IMR-90 (cell line): Measurements from ENCODE around the gene ETFRF1. TPM values are rescaled to one million over a fixed set of nuclear protein-coding genes. Genes with fewer than 3 reads are reported as not detected.

Experiments
- ATAC-seq: fragments of 200-7000 bp; cut with Tn5 transposase; 2 replicates; pipeline ENCODE4 v1.9.1; 2020; ENCODE audit warnings: low read depth, mild to moderate bottlenecking, moderate library complexity
- BruUV-seq: library from RNA; stranded (reverse); fragments of 400-500 nt; replicated peaks from 2 replicates; lab custom pipeline; 2021; lab: Mats Ljungman, UMichigan
- CTCF ChIA-PET: fragments of 300-600 bp; formaldehyde crosslinking; extraction: SDS; loops from one replicate; lab custom pipeline; 2021; ENCODE audit warnings: antibody characterized with exemption; lab: Yijun Ruan, JAX
- POLR2A ChIA-PET: fragments of 300-600 bp; sonication (Branson Sonifier 250); formaldehyde crosslinking; loops from one replicate; lab custom pipeline; 2022; ENCODE audit warnings: antibody characterized with exemption; ENCODE audit not compliant: unreplicated experiment; lab: Charles Lee
- DNase-seq: peaks from one replicate; pipeline ENCODE4 v3.0.0; 2013
- H2AFZ ChIP-seq: replicated peaks from 2 replicates; pipeline ENCODE3; 2013; ENCODE audit warnings: low read length, mild to moderate bottlenecking; ENCODE audit not compliant: poor library complexity
- H2AK5ac ChIP-seq: 2 replicates; pipeline ENCODE4 v1.6.1; 2013; ENCODE audit warnings: low read depth, low read length, inconsistent platforms
- H2AK9ac ChIP-seq: replicated peaks from 2 replicates; pipeline ENCODE3; 2013; ENCODE audit warnings: mild to moderate bottlenecking, low read depth, low read length, moderate library complexity; ENCODE audit not compliant: poor library complexity
- H2BK120ac ChIP-seq: 2 replicates; pipeline ENCODE4 v1.6.1; 2013; ENCODE audit warnings: low read depth, low read length, inconsistent platforms
- H2BK15ac ChIP-seq: 3 replicates; pipeline ENCODE4 v1.6.1; 2013; ENCODE audit warnings: low read depth, low read length, inconsistent platforms
- H2BK20ac ChIP-seq: 2 replicates; pipeline ENCODE4 v1.6.1; 2013; ENCODE audit warnings: low read depth, mild to moderate bottlenecking, inconsistent platforms, low read length, moderate library complexity
- H2BK5ac ChIP-seq: 2 replicates; pipeline ENCODE4 v1.6.1; 2013; ENCODE audit warnings: mild to moderate bottlenecking, low read depth, low read length, inconsistent platforms; ENCODE audit not compliant: poor library complexity, severe bottlenecking
- H3K14ac ChIP-seq: replicated peaks from 2 replicates; pipeline ENCODE4 v1.6.1; 2013; ENCODE audit warnings: low read depth, low read length, inconsistent platforms
- H3K18ac ChIP-seq: 2 replicates; pipeline ENCODE4 v1.6.1; 2013; ENCODE audit warnings: low read depth, low read length, control low read depth
- H3K23ac ChIP-seq: 2 replicates; pipeline ENCODE4 v1.6.1; 2013; ENCODE audit warnings: low read depth, low read length, inconsistent platforms
- H3K27ac ChIP-seq: 2 replicates; pipeline ENCODE4 v1.5.1; 2013; ENCODE audit warnings: mild to moderate bottlenecking, control low read depth, low read length; ENCODE audit not compliant: insufficient read depth
- H3K27me3 ChIP-seq: 2 replicates; pipeline ENCODE4 v1.6.1; 2013; ENCODE audit warnings: low read length; ENCODE audit not compliant: control insufficient read depth, insufficient read depth
- H3K36me3 ChIP-seq: 2 replicates; pipeline ENCODE4 v1.6.1; 2013; ENCODE audit warnings: low read length, mixed read lengths; ENCODE audit not compliant: control insufficient read depth, insufficient read depth
- H3K4ac ChIP-seq: 2 replicates; pipeline ENCODE4 v1.6.1; 2013; ENCODE audit warnings: low read depth, low read length, inconsistent platforms
- H3K4me1 ChIP-seq: 2 replicates; pipeline ENCODE4 v1.6.1; 2013; ENCODE audit warnings: low read length, mixed read lengths; ENCODE audit not compliant: control insufficient read depth, insufficient read depth
- H3K4me2 ChIP-seq: 2 replicates; pipeline ENCODE4 v1.6.1; 2013; ENCODE audit warnings: low read depth, mild to moderate bottlenecking, control low read depth, low read length, moderate library complexity
- H3K4me3 ChIP-seq: 2 replicates; pipeline ENCODE4 v1.5.1; 2013; ENCODE audit warnings: low read depth, mild to moderate bottlenecking, control low read depth, low read length, moderate library complexity; ENCODE audit not compliant: insufficient read depth
- H3K56ac ChIP-seq: 2 replicates; pipeline ENCODE4 v1.6.1; 2013; ENCODE audit warnings: low read length, inconsistent platforms; ENCODE audit not compliant: insufficient read depth; ENCODE audit errors: extremely low read depth
- H3K79me1 ChIP-seq, 2 experiments: 2 replicates each; pipeline ENCODE4 v1.6.1; 2013; ENCODE audit warnings: low read length in 2 of 2, inconsistent platforms in 1 of 2, low read depth in 1 of 2
- H3K9ac ChIP-seq: 2 replicates; pipeline ENCODE4 v1.6.1; 2013; ENCODE audit warnings: low read depth, low read length, control low read depth
- H3K9me1 ChIP-seq: 2 replicates; pipeline ENCODE4 v1.6.1; 2013; ENCODE audit warnings: low read length, inconsistent platforms; ENCODE audit not compliant: insufficient read depth
- H3K9me3 ChIP-seq: 2 replicates; pipeline ENCODE4 v1.6.1; 2013; ENCODE audit warnings: low read length; ENCODE audit not compliant: control insufficient read depth, insufficient read depth
- H4K20me1 ChIP-seq: 2 replicates; pipeline ENCODE4 v1.6.1; 2013; ENCODE audit warnings: low read length, inconsistent platforms; ENCODE audit not compliant: insufficient read depth
- H4K5ac ChIP-seq: 2 replicates; pipeline ENCODE4 v1.6.1; 2013; ENCODE audit warnings: mild to moderate bottlenecking, low read depth, low read length, control low read depth
- H4K8ac ChIP-seq, 2 experiments: 2 replicates each; pipeline ENCODE4 v1.6.1; 2013; ENCODE audit warnings: low read depth in 2 of 2, low read length in 2 of 2, control low read depth in 1 of 2, inconsistent platforms in 1 of 2
- H4K91ac ChIP-seq: 2 replicates; pipeline ENCODE4 v1.6.1; 2013; ENCODE audit warnings: low read depth, low read length, inconsistent platforms; ENCODE audit not compliant: insufficient read depth
- FOS ChIP-seq: fragments of 150-350 bp; IDR thresholded peaks from 2 replicates; pipeline ENCODE4 v1.6.1; 2016; ENCODE audit warnings: low read depth, low read length
- NFE2L2 ChIP-seq: fragments of 150-350 bp; IDR thresholded peaks from 2 replicates; pipeline ENCODE4 v1.6.1; 2016; ENCODE audit warnings: low read depth, mild to moderate bottlenecking, low read length
- WGBS, 2 experiments: methylation state at CpG; one replicate each; pipeline versions ENCODE4 v1.1.5 to v1.1.7; 2013; ENCODE audit warnings: missing lambda C conversion rate in 2 of 2; ENCODE audit not compliant: insufficient read length in 1 of 2; ENCODE audit errors: extremely low coverage in 2 of 2; 5-methylcytosine and 5-hydroxymethylcytosine counted together
- dilution Hi-C: fragments of 300-500 bp; cut with HindIII; formaldehyde crosslinking; loops from one replicate; pipeline ENCODE4 v1.14.3; 2018; ENCODE audit warnings: low sequenced_read_pairs; ENCODE audit not compliant: unreplicated experiment
- in situ Hi-C: fragments of 300-500 bp; cut with MboI; formaldehyde crosslinking; loops from 3 replicates; pipeline ENCODE4 v1.14.3; 2019; ENCODE audit warnings: low sequenced_read_pairs, inconsistent platforms, mixed read lengths
- intact Hi-C: fragments of 100-400 bp; cut with micrococcal nuclease; formaldehyde crosslinking; loops from 2 replicates; pipeline ENCODE4 v1.10.0; 2022
- polyA plus RNA-seq, 3 experiments: library from polyadenylated mRNA; depleted of rRNA; stranded (reverse); fragments of >200 nt; gene quantifications; 2 replicates each; pipeline ENCODE4 v1.2.3, GENCODE V29; 2012; ENCODE audit warnings: low replicate concordance in 1 of 3
- total RNA-seq: library from RNA; depleted of rRNA; stranded (reverse); fragments of >200 nt; gene quantifications from 2 replicates; pipeline ENCODE4 v1.2.3, GENCODE V29; 2012

The ETFRF1 gene
- total and polyA plus RNA-seq, 2 of the 4 experiments (the other 2 are of a cell fraction) = 8.6 to 14.4 TPM

GRCh38 chr12:25213338-25213737 is 18.3 kb downstream of the ETFRF1 start:
- Histone ChIP-seq H3K9me1 (peaks cover 3% of the 10 kb centered on the region; the same call in 1 of the 2 replicates), H2BK5ac (no peak overlapping the region), H3K27me3 (no peaks in the 10 kb centered on the region), H2BK20ac (no peak overlapping the region), H3K4me2 (no peak overlapping the region), H3K36me3 (peaks cover 6% of the 10 kb centered on the region), H3K56ac (no peak overlapping the region), H3K23ac (no peak overlapping the region), H2AK5ac (no peak overlapping the region), H3K9me3 (no peaks in the 10 kb centered on the region), H2AK9ac (no peak overlapping the region), H4K20me1 (no peaks in the 10 kb centered on the region), H4K8ac (no peak overlapping the region), H3K18ac (no peak overlapping the region), H3K9ac (no peak overlapping the region), H4K5ac (no peak overlapping the region), H3K14ac (no peak overlapping the region), H4K91ac (no peak overlapping the region), H3K79me1 (peaks cover 14 to 31% of the 10 kb centered on the region in 2 experiments; a peak in 3 of 4 replicates), H3K4ac (no peak overlapping the region), H3K27ac (no peak overlapping the region), H3K4me1 (no peaks in the 10 kb centered on the region), H2AFZ (no peak overlapping the region), H2BK120ac (no peak overlapping the region), H2BK15ac (no peak overlapping the region), H3K4me3 (no peak overlapping the region)
- dilution Hi-C loops = no loop called here
- in situ Hi-C loops = no loop called here
- no CpG with 5 or more reads among the region's 1 CpG for WGBS, 2 experiments
- no peak for TF ChIP-seq FOS
- TF ChIP-seq NFE2L2 = 0 out of 2 replicates have a peak, but pooled peaks have one; percentile 23
- ChIA-PET POLR2A (no interaction called here), CTCF (interaction anchor here (1.3 kb wide), 1 partner anchor 174 kb away, joined by 3 read pairs; no protein-coding TSS in a partner anchor)
- ATAC-seq (no peak), DNase-seq (no peak)
- intact Hi-C loops = no loop called here
- BruUV-seq = no TSS peak
